Activated CD4-positive, alpha-beta T cell treated with anti-CD3 and anti-CD28 coated beads, Interleukin-2, amount 50 U/mL, for 16 hours (primary cell): Measurements from ENCODE around the gene OR52E1.
"Not testable (repeated sequence)": the region's sequence is repeated elsewhere in the genome, so short reads cannot be mapped to it uniquely, and the experiment has no call there.

ENCODE experiments used
- DNase-seq: peaks from one replicate; pipeline ENCODE4 v3.0.0-alpha.2; 2020

Gene OR52E1

DNA sequence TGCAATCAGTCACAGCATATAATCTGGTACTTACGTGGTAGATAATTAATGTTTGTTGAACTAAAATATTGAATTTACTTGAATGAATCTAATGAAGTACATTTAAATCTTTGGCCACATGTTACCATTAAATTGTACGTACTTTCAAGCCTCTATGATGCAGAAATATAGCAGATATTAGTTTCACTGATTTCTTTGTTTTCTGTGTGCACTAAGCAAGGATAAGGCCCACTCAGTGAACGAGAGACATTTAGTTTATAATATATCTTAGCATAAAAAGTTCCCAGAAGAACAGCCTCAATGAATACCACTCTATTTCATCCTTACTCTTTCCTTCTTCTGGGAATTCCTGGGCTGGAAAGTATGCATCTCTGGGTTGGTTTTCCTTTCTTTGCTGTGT is at the start of gene OR52E1:
Gene OR52E1 (plus strand): TSS at position 301 of the 400 bp plus-strand sequence.
- DNase-seq, result no peak

DNA sequence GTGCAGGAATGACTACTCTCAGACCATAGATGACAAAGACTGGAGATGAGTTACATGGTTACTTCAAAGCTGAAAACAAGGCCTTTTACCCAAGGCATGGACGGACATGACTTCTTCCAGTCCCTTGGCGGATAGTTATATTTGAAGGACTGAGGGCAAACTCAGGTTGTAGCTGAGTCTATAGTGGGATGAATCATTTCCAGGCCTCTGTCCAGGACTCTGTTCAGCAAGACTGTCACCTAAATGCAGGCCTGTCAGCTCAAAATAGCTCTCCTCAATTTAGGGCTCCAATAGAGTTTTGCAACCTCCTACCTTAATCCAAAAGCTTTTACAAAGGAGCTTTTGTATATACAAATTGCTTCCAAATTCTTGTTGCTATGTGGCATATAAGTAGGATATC is 47.4 kb upstream of the OR52E1 start:
- DNase-seq, result no peak

DNA sequence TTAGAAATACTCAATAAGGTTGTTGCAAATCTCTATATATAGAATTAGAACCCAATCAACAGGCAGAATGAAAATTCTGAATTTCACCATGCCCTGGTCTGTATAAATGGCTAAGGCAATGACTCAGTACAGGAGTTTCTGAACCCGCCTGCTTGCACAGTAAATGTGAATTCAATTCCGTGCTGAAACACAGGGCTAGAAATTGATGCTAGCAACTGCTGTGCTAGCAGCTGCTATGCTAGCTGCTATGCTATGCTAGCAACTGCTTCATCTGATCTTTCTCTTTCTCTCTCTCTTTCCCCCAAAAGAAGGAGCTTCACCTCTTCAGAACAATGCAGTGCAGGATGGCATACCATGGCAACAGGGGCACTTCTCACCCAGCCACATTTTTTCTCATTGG is 32.7 kb upstream of the OR52E1 start:
- DNase-seq, result no peak

DNA sequence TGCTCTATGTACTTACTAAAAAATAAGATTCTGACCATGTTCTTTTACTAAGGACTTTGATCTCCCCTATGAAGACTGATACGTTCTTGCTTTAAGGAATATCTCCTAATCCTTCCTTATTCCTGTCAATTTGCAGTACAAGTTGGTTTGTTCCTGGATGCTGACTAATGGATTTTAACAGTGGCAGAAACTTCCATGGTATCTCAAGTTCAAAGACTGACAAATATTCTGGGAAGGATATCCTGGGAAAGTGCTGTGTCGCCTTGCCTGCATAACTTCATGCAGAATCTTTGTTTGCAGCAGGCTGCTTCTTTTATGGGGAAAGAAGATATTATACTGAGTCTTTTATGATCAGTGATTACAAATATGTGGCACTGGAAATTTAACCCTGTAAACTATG is 31.4 kb upstream of the OR52E1 start:
- no peak for DNase-seq

DNA sequence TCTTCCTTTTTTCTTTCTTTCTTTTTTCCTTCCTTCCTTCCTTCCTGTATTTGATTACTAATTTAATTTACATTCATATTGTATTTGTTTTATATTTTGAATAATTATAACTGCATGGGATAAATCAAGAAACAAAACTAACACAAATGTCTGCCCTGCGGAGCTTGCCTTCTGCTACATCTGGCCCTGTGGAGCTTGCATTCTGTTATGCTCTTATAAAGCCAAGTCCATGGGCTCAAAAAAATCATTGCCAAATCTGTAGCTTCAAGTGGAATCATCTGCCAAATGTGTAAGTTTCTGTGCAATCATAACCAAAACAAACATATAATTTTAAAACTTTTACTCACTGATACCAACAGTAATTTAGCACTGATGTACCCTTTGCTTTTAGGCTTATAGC is 31.0 kb upstream of the OR52E1 start:
- no peak for DNase-seq

DNA sequence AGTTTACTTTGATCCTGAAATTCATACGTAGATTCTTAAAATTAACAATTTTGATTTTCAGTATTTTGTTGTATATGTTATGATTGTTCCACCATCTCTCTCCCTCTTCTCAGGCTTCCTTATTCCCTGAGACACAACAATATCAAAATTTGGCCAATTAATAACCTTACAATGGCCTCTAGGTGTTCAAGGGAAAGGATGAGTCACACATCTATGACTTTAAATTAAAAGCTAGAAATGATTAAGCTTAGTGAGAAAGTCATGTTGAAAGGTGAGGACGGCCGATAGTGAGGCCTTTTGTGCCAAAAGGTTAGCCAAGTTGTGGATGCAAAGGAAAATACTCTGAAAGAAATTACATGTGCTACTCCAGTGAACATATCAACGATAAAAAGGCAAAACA is 28.5 kb upstream of the OR52E1 start:
- DNase-seq, result no peak

DNA sequence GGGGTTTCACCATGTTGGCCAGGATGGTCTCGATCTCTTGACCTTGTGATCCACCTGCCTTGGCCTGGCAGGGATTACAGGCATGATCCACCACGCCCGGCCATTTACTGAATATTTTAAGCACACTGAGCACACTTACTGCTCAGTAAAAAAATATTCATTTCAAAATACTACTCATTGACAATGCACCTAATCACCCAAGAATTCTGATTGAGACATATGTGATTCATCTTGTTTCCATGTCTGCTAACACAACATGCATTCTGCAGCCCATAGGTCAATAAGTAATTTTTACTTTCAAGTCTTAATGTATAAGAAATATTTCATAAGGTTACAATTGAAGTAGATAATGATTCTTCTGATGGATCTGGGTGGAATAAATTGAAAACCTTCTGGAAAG is 27.3 kb upstream of the OR52E1 start:
- DNase-seq, result no peak

DNA sequence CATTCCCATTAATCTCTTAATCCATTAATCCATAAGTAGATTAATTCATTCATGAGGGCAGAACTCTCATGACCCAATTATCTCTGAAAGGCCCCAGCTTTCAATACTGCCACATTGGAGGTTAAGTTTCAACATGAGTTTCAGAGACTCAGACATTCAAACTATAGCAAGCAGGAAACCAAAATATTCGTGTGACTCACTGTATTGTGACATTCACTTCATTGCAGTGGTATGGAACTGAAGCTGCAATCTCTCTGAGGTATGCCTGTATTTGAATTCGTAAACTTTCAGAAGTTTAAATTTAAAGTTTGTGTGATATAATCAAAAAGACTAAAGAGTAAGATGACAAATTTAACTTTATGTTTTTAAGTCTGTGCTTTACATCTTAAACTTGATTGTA is 26.0 kb upstream of the OR52E1 start:
- DNase-seq, result peak; percentile 6

DNA sequence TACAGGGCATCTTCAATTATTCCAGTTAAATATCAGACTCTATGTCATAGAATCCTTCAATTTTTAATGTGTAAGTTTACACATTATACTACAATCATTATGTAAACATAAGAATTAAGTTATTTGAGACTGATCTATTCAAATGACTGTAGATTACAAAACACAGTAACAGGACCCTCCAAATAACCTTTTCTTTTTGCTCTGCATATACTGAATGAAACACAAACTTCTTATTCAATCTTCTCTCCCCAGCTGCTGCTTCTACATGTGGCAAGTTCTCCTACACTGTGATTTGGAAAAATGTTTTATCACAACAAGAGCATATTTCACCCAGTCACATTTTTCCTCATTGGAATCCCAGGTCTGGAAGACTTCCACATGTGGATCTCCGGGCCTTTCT is 23.1 kb upstream of the OR52E1 start, which contains the start of gene OR52J3:
Gene OR52J3 (plus strand): TSS at position 301 of the 400 bp plus-strand sequence. CDS start 0 bp downstream, at position 301.
- no peak for DNase-seq

DNA sequence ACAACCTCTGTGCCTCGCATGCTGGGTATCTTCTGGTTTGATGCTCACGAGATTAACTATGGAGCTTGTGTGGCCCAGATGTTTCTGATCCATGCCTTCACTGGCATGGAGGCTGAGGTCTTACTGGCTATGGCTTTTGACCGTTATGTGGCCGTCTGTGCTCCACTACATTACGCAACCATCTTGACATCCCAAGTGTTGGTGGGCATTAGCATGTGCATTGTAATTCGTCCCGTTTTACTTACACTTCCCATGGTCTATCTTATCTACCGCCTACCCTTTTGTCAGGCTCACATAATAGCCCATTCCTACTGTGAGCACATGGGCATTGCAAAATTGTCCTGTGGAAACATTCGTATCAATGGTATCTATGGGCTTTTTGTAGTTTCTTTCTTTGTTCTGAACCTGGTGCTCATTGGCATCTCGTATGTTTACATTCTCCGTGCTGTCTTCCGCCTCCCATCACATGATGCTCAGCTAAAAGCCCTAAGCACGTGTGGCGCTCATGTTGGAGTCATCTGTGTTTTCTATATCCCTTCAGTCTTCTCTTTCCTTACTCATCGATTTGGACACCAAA is 22.5 kb upstream of the OR52E1 start:
- DNase-seq, result no peak

DNA sequence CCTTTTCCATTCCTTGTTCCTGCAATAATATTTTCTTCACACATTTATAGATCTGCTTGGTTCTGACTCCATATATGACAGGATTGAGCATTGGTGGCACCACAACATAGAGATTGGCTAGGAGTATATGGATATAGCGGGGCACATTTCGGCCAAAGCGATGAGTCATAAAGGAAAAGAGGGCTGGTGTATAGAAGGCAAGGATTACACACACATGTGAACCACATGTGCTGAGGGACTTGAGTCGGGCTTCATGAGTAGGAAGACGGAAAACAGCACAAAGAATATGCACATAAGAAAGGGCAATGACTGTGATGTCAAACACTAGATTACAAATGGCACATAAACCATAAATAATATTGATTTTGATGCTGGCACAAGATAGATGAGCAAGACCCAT is 10.7 kb upstream of the OR52E1 start:
- DNase-seq, result not testable (repeated sequence)

DNA sequence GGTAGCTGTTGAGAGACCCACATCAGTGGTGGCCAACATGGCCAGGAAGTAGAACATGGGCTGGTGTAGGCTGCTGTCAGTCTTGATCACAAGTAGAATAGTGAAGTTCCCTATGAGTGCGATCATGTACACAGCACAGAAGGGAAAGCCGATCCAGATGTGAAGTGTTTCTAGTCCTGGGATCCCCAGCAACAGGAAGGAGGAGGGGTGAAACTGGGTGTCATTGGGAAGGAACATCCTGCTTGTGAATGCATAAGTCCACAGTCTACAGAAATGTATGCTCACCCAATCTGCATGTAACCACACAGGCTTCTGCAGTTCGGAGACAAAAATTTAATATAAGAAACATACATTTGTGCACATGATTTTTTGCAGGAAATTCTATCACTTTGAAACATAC is 10.0 kb upstream of the OR52E1 start, which contains the start of gene OR52E2:
Gene OR52E2 (minus strand): TSS at position 237 of the 400 bp plus-strand sequence. CDS start 0 bp downstream, at position 237.
- DNase-seq, result no peak

DNA sequence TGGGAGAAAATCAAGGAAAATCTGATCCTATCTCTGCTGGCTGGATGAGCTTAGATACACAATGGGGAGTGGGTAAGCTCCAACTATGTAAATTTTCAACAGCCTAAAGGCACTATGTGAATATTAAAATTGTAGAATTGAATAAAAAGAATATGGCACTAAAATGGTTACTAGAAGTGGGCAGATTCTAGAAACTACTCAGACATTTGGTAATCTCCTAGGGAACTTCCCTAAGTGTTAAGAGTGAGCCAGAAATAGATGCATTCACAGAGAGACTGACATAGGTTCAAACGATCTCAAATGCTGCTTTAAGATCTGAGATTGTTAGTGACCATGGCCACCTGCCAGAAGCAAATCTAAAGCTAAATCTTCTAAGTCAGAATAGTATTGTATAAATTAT is 4.3 kb upstream of the OR52E1 start:
- no peak for DNase-seq

DNA sequence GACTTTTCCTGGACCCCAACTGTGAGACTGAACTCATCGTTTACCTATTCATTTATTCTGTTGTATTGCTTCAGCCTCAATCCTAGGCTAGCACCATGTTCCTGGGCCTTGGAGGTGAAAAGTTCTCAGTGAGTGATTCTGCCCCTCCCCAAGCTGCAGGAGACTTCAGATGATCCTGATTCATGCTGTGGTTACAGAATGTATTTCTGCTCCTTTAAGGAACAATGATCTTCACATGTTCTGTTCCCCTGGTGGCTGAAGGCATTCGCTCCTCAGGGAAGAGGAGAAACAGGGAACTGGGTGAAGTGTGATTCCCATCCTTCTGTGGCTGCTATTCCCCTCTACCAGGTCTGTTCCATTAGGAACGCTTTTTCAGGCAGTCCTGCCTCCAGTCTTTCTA is 2.4 kb downstream of the OR52E1 start:
- no peak for DNase-seq

DNA sequence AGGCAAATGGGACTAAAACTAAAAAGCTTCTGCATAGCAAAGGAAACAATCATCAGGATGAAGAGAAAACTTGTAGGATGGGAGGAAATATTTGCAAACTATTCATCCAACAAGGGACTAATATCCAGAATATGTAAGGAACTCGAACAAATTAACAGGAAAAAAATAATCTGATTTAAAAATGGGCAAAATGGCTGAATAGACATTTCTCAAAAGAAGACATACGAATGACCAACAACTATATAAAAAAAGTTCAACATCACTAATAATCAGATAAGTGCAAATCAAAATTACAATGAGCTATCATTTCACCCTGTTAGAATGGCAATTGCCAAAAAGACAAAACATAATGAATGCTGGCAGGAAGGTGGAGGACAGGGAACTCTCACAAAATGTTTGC is 12.0 kb downstream of the OR52E1 start:
- no peak for DNase-seq

DNA sequence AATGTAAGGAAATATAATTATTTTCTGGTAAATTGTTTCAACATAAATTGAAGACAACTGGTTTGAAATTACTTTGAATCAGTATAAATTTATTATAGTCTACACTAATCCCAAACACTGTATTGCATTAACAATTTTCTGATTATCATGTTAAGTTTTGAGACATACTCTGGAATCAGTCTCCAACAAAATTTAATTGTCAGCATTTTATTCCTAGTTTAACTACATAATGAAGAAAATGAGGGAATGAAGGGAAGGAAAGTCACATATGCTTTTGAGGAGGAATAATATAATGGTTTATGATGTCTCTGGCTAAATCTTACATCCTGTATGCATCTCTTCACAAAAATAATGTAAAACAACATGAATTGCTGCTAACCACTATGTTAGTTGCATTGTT is 14.2 kb downstream of the OR52E1 start:
- DNase-seq, result no peak

DNA sequence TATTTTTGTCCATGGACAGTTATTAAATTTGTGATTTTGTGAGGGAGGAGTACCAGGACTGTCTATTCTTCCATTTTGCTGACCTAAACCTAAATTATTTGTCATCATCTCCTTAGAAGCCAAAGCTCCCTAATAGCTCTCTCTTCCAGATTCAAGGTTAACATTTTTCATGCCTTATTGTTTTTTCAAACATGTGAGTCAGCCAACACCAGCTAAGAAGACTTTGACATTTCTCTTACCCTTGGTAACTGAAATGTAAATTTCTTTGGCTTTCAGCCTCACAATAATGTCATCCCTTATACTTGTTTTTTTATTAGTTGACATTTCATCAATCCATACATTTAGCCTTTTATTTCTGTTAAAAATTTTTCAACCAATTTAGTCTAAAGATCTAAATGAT is 19.2 kb downstream of the OR52E1 start:
- DNase-seq, result no peak

DNA sequence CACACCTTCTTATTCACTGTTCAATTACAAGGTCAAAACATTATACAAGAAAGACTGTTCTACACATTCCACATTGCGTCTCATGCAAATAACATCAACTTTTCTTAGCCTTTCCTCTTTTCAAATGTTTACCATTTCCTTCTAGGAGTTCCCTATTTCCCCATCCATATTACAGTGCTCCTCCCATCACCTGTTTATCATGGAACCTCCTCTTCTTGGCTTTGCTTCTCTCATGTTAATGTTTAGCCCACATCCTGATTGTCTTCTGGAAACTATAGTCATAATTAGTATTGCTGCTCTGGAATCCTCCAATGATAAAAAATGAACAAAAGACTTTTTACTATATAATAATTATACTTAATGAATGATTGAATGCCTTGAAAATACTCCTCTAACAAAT is 21.3 kb downstream of the OR52E1 start:
- no peak for DNase-seq

DNA sequence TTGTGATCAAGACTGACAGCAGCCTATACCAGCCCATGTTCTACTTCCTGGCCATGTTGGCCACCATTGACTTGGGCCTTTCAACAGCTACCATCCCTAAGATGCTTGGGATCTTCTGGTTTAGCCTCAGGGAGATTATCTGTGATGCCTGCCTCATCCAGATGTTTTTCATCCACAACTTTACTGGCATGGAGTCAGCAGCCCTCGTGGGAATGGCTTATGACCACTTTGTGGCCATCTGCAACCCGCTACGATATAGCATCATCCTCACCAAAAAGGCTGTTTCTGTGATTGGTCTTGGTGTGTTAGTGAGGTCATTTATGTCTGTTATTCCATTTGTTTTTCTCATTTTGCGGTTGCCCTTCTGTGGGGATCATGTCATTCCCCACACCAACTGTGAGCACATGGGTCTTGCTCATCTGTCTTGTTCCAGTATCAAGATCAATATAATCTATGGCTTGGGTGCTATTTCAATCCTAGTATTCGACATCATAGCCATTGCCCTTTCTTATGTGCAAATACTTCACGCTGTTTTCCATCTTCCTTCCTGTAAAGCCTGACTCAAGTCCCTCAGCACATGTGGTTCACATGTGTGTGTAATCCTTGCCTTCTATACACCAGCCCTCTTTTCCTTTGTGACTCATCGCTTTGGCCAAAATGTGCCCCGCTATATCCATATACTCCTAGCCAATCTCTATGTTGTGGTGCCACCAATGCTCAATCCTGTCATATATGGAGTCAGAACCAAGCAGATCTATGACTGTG is 23.6 kb downstream of the OR52E1 start:
- DNase-seq, result no peak

DNA sequence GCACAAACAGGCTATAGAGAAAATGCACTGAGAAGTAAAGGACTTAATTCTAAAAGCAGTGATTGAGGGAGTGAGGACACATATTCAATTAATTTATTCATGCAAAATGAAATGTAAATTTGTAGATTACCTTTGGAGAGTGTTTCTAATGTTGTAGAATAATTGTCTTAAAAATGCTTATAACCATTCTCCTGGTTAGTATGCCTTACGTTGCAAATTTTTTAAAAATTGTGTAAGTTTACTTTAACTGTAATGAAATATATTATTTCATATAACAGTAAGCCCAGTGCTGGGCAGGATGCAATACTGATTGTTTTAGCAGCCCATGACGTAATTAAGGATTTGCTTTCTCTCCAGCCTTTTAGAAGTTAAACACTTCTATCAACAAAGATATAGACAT is 26.6 kb downstream of the OR52E1 start:
- DNase-seq, result no peak

DNA sequence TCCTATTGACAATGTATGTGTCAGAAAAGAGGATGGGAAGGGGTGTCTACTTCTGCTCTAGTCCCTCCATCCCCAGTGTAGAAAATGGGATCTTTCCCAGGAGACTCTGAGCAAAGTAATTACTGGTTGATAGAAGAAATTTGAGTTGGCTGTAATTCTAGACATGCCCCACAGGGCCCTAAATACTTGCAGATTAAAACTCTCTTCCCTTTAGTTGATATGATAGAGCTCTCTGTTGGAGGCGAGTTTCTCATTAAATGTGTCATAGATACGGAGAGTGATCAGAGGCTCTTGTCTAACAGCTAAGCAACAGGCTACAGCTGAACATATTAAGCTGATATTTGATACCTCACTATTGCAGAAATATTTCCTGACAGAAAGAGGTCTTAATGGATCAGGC is 32.9 kb downstream of the OR52E1 start:
- no peak for DNase-seq

DNA sequence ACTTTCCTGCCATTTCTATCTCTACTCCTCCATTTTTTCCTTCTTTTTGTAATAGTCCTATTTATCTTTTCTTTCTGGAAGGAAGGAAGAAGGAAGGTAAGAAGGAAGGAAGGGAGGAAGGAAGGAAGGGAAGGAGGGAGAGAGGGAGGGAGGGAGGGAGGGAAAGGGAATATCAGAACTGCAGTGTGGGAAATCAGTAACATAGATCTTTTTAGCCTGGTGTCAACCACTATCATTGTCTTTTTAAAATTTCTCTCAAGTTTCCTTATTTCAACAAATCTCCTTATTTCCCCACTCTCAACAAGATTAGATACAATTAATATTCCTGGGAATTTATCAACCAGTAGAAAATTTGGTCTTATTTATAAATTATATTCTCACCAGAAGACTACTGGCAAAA is 33.7 kb downstream of the OR52E1 start:
- no peak for DNase-seq

DNA sequence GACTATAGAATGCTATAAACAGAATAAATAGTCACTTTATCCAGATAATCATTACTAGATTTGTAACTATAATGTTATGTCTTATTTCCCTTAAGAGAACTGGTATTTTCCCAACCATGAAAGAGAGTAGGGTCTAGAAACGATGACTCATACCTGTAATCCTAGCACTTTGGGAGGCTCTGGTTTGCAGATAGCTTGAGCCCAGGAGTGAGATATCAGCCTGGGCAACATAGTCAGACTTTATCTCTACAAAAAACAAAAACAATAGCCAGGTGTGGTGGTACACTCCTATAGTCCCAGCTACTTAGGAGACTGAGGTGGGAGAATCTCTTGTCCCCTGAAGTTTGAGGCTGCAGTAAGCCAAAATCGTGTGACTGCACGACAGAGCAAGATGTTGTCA is 37.9 kb downstream of the OR52E1 start:
- DNase-seq, result no peak

DNA sequence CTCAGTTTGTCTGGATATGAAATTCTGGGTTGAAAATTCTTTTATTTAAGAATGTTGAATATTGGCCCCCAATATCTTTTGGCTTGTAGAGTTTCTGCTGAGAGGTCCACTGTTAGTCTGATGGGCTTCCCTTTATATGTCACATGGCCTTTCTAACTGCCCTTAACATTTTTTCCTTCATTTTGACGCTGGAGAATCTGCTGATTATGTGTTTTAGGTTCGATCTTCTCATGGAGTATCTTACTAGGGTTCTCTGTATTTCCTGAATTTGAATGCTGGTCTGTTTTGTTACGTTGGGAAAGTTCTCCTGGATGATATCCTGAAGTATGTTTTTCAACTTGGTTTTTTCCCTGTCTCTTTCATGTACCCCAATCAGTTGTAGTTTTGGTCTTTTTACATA is 46.0 kb downstream of the OR52E1 start:
- no peak for DNase-seq

DNA sequence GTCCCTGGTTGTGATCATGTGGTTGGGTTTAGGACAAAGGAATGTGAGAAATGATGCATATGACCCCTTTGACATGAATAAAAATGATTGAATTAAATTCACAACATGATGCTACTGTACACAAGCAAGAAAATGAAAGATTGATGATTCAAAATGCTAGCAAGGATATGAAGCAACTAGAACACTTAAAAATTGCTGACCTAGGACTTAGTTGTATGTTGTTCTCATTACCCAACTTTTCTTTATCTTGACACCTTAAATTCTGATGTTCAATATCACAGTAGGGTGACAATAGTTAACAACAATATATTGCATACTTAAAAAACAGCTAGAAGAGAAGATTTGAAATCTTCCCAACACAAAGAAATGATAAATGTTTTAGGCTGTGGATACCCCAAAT is 48.2 kb downstream of the OR52E1 start:
- DNase-seq, result no peak
